ENCODE results near the gene NECTIN3. TPM values are rescaled to one million over a fixed set of nuclear protein-coding genes. Genes with fewer than 3 reads are reported as not detected.

NECTIN3 gene
- total and polyA plus RNA-seq, 2 of the 4 experiments (the other 2 are of a cell fraction), result 34.7 to 155 TPM

DNA sequence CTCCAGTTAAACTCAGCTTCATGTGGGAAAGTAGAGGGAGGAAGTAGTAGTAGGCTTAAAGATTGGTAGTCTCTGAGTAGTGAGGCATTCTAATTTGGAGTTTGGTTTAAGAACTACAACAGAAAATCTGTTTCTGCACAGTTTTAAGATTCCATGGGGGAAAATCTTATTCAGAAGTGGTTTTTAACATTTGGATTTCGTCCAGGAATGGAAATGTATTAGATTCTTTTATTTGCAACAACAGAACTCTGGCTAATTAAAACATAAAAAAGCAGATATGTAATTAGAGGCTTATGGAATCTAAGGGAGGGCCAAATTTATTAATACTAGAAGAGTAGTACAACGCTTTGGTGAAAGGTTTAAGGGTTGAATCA lies 36.0 kb downstream of the NECTIN3 start:
- no CpG with 5 or more reads among the region's 2 CpGs for WGBS, 2 experiments (ENCODE audit: extremely low coverage in 2 of 2, insufficient read length in 1 of 2)

More for the DNA sequence above, 36.0 kb downstream of the NECTIN3 start:
- no peak overlapping the region for H3K27ac ChIP-seq (ENCODE audit: insufficient read depth, low read length)
- H3K4me2 ChIP-seq (ENCODE audit: low read depth, low read length), result no peak overlapping the region
- CTCF ChIA-PET, result no interaction called here
- peaks cover 0 to 34% of the 10 kb centered on the region in 2 experiments; a peak in 2 of 4 replicates for H3K79me1 ChIP-seq (ENCODE audit: low read depth in 1 of 2, low read length in 2 of 2)
- intact Hi-C loops (cut with micrococcal nuclease), result no loop called here
- TF ChIP-seq CEBPB (IDR thresholded peaks at IDR 0.05; ENCODE audit: low read depth, low read length) (no peak), FOS (IDR thresholded peaks at IDR 0.05; ENCODE audit: low read depth, low read length) (no peak), MAFK (IDR thresholded peaks at IDR 0.05; ENCODE audit: low read depth, low read length) (no peak), RAD21 (IDR thresholded peaks at IDR 0.05; ENCODE audit: low read length) (no peak), MXI1 (IDR thresholded peaks at IDR 0.05; ENCODE audit: borderline replicate concordance, low read depth, low read length) (no peak)
- TF ChIP-seq, protein P1, sequence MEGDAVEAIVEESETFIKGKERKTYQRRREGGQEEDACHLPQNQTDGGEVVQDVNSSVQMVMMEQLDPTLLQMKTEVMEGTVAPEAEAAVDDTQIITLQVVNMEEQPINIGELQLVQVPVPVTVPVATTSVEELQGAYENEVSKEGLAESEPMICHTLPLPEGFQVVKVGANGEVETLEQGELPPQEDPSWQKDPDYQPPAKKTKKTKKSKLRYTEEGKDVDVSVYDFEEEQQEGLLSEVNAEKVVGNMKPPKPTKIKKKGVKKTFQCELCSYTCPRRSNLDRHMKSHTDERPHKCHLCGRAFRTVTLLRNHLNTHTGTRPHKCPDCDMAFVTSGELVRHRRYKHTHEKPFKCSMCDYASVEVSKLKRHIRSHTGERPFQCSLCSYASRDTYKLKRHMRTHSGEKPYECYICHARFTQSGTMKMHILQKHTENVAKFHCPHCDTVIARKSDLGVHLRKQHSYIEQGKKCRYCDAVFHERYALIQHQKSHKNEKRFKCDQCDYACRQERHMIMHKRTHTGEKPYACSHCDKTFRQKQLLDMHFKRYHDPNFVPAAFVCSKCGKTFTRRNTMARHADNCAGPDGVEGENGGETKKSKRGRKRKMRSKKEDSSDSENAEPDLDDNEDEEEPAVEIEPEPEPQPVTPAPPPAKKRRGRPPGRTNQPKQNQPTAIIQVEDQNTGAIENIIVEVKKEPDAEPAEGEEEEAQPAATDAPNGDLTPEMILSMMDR (conservative IDR thresholded peaks at IDR 0.05; ENCODE audit: low read depth, low read length), result no peak
- TF ChIP-seq, protein P2, sequence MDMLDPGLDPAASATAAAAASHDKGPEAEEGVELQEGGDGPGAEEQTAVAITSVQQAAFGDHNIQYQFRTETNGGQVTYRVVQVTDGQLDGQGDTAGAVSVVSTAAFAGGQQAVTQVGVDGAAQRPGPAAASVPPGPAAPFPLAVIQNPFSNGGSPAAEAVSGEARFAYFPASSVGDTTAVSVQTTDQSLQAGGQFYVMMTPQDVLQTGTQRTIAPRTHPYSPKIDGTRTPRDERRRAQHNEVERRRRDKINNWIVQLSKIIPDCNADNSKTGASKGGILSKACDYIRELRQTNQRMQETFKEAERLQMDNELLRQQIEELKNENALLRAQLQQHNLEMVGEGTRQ (IDR thresholded peaks at IDR 0.05; ENCODE audit: low read depth, low read length), result no peak
- no peak overlapping the region for H4K8ac ChIP-seq (ENCODE audit: low read depth in 2 of 2, low read length in 2 of 2)
- no peak overlapping the region for H2AK5ac ChIP-seq (ENCODE audit: low read depth, low read length)
- H3K4ac ChIP-seq (ENCODE audit: low read depth, low read length), result no peak overlapping the region
- H3K9me3 ChIP-seq (ENCODE audit: control insufficient read depth, insufficient read depth, low read length), result no peaks in the 10 kb centered on the region; the same call in 1 of the 2 replicates
- POLR2A ChIA-PET (ENCODE audit: unreplicated experiment), result interaction anchor here (0.6 kb wide), 1 partner anchor 559 kb away, joined by 3 read pairs; no protein-coding TSS in a partner anchor
- no peak overlapping the region for H3K14ac ChIP-seq (replicated peaks; ENCODE audit: low read depth, low read length)
- H2BK15ac ChIP-seq (ENCODE audit: low read depth, low read length), result no peak overlapping the region
- no peak overlapping the region for H3K56ac ChIP-seq (ENCODE audit: extremely low read depth, insufficient read depth, low read length)
- H2AFZ ChIP-seq (replicated peaks; ENCODE audit: low read length, poor library complexity), result no peak overlapping the region
- dilution Hi-C loops (cut with HindIII; ENCODE audit: low sequenced_read_pairs, unreplicated experiment), result no loop called here
- no peak overlapping the region for H3K9ac ChIP-seq (ENCODE audit: low read depth, low read length)
- H3K9me1 ChIP-seq (ENCODE audit: insufficient read depth, low read length), result peaks cover 12% of the 10 kb centered on the region
- H3K18ac ChIP-seq (ENCODE audit: low read depth, low read length), result no peak overlapping the region
- DNase-seq (no peak), ATAC-seq (ENCODE audit: low read depth) (peak; percentile 50; the same call in 1 of the 2 replicates)
- no peak overlapping the region for H3K4me3 ChIP-seq (ENCODE audit: insufficient read depth, low read depth, low read length)
- peaks cover 8% of the 10 kb centered on the region for H3K4me1 ChIP-seq (ENCODE audit: control insufficient read depth, insufficient read depth, low read length)
- no peak overlapping the region for H3K23ac ChIP-seq (ENCODE audit: low read depth, low read length)
- no peak overlapping the region for H2BK120ac ChIP-seq (ENCODE audit: low read depth, low read length)
- H4K5ac ChIP-seq (ENCODE audit: low read depth, low read length), result no peak overlapping the region
- no peak overlapping the region for H2BK5ac ChIP-seq (ENCODE audit: low read depth, low read length, poor library complexity, severe bottlenecking)
- 0 out of 2 replicates have a peak, but pooled peaks cover 1% of the 10 kb centered on the region for H3K36me3 ChIP-seq (ENCODE audit: control insufficient read depth, insufficient read depth, low read length)
- H2BK20ac ChIP-seq (ENCODE audit: low read depth, low read length), result no peak overlapping the region
- no peak overlapping the region for H4K91ac ChIP-seq (ENCODE audit: insufficient read depth, low read depth, low read length)
- in situ Hi-C loops (cut with MboI; ENCODE audit: low sequenced_read_pairs), result no loop called here
- BruUV-seq (replicated peaks), result no TSS peak
- no peaks in the 10 kb centered on the region for H3K27me3 ChIP-seq (ENCODE audit: control insufficient read depth, insufficient read depth, low read length)
- H2AK9ac ChIP-seq (replicated peaks; ENCODE audit: low read depth, low read length, poor library complexity), result no peak overlapping the region
- H4K20me1 ChIP-seq (ENCODE audit: insufficient read depth, low read length), result peaks cover 78% of the 10 kb centered on the region

Measured in IMR-90 (cell line).